Glutamatergic neuron (in vitro differentiated cells): ENCODE measurements around the gene CT45A1. TPM values are rescaled to one million over a fixed set of nuclear protein-coding genes. Genes with fewer than 3 reads are reported as not detected.
A peak's percentile ranks its signal among the peaks of the same experiment; 100 is the strongest.
"Not testable (repeated sequence)": the region's sequence is repeated elsewhere in the genome, so short reads cannot be mapped to it uniquely, and the experiment has no call there.

Experiments used
- DNase-seq: peaks from one replicate; pipeline ENCODE4 v3.0.0; 2022
- H3K27ac Mint-ChIP-seq: one replicate; pipeline ENCODE4 v1.8.0; 2020; ENCODE audit warnings: mild to moderate bottlenecking, mixed read lengths, inconsistent platforms; ENCODE audit not compliant: unreplicated experiment
- H3K27me3 Mint-ChIP-seq: one replicate; pipeline ENCODE4 v1.8.0; 2020; ENCODE audit warnings: mild to moderate bottlenecking, moderate library complexity, mixed read lengths, inconsistent platforms; ENCODE audit not compliant: unreplicated experiment
- H3K36me3 Mint-ChIP-seq: one replicate; pipeline ENCODE4 v1.8.0; 2020; ENCODE audit warnings: mild to moderate bottlenecking, mixed read lengths, inconsistent platforms; ENCODE audit not compliant: unreplicated experiment
- H3K4me1 Mint-ChIP-seq: one replicate; pipeline ENCODE4 v1.8.0; 2020; ENCODE audit warnings: mild to moderate bottlenecking, low read depth, mixed read lengths, inconsistent platforms; ENCODE audit not compliant: unreplicated experiment
- H3K4me3 Mint-ChIP-seq: one replicate; pipeline ENCODE4 v1.8.0; 2020; ENCODE audit warnings: mild to moderate bottlenecking, mixed read lengths, inconsistent platforms; ENCODE audit not compliant: unreplicated experiment
- H3K9me3 Mint-ChIP-seq: one replicate; pipeline ENCODE4 v1.8.0; 2020; ENCODE audit warnings: mild to moderate bottlenecking, moderate library complexity, mixed read lengths, inconsistent platforms; ENCODE audit not compliant: unreplicated experiment
- total RNA-seq: library from RNA; stranded (reverse); fragmentation: NEBNext Ultra II Directional; extraction: Animal tissue kit (Norgen Biotek cat#: 25700); gene quantifications from one replicate; pipeline ENCODE4 v1.2.1, GENCODE V29; 2021; ENCODE audit not compliant: unreplicated experiment
- TF ChIP-seq, protein P1 (sequence below): fragments of 200-600 bp; sonication (generic); IDR thresholded peaks from one replicate; pipeline ENCODE4 v1.5.0; 2021; ENCODE audit not compliant: partially characterized antibody, unreplicated experiment

CT45A1 gene
- total RNA-seq, 1 donor from 2014 or later, result not detected

DNA sequence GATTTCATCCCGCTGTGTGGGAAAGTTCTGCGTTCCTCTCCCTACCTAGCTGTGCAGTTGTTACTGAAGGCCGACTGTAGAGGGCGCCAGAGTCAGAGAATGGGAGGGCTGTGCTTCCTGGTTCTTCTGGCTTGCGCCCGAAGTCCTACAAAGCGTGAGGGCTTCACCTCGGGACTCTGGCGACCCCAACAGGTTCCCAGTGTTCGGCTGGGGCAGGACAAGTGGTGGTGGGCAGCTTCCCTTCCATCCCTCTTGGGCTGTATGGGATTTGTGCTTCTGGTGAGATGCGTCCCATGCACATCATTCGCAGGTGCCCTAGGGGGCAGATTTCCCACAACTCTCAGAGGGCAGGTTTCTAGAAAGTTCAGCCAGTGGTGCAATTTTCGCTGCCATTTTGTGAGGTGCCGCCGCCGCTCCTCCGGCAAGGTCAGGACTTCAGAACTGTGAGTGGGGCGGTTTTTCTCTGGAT is 27.3 kb downstream of the CT45A1 start:
- Mint-ChIP-seq H3K27ac (no peak overlapping the region), H3K27me3 (no peaks in the 10 kb centered on the region), H3K4me1 (no peaks in the 10 kb centered on the region), H3K36me3 (no peaks in the 10 kb centered on the region), H3K4me3 (no peak overlapping the region), H3K9me3 (no peaks in the 10 kb centered on the region)
- TF ChIP-seq, protein P1, sequence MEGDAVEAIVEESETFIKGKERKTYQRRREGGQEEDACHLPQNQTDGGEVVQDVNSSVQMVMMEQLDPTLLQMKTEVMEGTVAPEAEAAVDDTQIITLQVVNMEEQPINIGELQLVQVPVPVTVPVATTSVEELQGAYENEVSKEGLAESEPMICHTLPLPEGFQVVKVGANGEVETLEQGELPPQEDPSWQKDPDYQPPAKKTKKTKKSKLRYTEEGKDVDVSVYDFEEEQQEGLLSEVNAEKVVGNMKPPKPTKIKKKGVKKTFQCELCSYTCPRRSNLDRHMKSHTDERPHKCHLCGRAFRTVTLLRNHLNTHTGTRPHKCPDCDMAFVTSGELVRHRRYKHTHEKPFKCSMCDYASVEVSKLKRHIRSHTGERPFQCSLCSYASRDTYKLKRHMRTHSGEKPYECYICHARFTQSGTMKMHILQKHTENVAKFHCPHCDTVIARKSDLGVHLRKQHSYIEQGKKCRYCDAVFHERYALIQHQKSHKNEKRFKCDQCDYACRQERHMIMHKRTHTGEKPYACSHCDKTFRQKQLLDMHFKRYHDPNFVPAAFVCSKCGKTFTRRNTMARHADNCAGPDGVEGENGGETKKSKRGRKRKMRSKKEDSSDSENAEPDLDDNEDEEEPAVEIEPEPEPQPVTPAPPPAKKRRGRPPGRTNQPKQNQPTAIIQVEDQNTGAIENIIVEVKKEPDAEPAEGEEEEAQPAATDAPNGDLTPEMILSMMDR, result peak; percentile 33
- peak; percentile 51 for DNase-seq

DNA sequence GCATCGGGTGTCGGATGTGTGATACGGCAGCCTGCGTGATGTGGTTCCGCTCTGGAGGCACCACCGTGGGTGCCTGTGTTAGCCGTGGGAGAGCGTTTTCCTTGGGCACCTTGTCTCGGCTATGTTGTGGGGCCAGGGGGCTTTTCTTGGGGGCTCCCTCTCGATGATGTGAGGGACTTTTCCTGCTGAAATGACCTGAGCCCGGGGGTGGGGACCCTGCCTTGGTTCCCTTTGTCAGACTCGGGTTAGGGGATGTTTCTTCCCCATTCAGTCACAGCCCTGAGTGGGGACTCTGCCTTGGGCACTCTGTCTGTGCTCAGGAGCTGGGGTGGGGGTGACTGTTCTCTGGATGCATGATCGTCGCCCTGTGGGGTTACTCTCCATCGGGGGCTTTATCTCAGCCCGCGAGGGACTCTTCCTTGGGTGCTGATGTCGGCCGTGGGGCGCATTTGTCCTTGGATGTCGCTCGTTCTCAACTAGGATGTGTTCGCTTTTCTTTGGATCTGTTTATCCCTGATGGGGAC is 27.8 kb downstream of the CT45A1 start:
- H3K9me3 Mint-ChIP-seq, result no peaks in the 10 kb centered on the region
- no peaks in the 10 kb centered on the region for H3K27me3 Mint-ChIP-seq
- no peak overlapping the region for H3K4me3 Mint-ChIP-seq
- H3K4me1 Mint-ChIP-seq, result no peaks in the 10 kb centered on the region
- H3K27ac Mint-ChIP-seq, result no peak overlapping the region
- H3K36me3 Mint-ChIP-seq, result no peaks in the 10 kb centered on the region
- no peak for DNase-seq
- TF ChIP-seq, protein P1, result no peak

DNA sequence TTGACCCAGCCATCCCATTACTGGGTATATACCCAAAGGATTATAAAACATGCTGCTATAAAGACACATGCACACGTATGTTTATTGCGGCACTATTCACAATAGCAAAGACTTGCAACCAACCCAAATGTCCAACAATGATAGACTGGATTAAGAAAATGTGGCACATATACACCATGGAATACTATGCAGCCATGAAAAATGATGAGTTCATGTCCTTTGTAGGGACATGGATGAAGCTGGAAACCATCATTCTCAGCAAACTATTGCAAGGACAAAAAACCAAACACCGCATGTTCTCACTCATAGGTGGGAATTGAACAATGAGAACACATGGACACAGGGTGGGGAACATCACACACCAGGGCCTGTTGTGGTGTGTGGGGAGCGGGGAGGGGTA is 31.3 kb downstream of the CT45A1 start:
- not testable (repeated sequence) for H3K27ac Mint-ChIP-seq, H3K36me3 Mint-ChIP-seq, H3K9me3 Mint-ChIP-seq, DNase-seq, H3K27me3 Mint-ChIP-seq, H3K4me1 Mint-ChIP-seq, H3K4me3 Mint-ChIP-seq

DNA sequence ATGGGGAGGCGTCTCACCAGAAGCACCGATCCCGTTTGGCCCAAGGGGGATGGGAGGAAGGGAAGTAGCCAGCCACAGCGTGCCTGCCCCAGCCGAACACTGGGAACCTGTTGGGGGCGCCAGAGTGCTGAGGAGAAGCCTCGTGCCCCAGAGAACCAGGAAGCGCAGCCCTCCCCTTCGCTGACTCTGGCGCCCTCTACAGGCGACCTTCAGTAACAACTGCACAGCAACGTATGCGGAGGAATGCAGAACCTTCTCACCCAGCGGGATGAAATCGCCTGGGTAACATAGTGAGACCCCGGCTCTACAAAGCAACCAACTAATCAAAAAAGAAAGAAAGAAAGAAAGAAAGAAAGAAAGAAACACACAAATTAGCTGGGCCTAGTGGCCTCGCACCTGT is 54.7 kb downstream of the CT45A1 start, which contains the start of gene CT45A3:
TSS of gene CT45A3 (minus strand) at position 101 of the 400 bp plus-strand sequence. CDS start 3,747 bp downstream, outside the sequence.
- H3K4me3 Mint-ChIP-seq, H3K4me1 Mint-ChIP-seq, H3K36me3 Mint-ChIP-seq, H3K27ac Mint-ChIP-seq, H3K9me3 Mint-ChIP-seq, DNase-seq, H3K27me3 Mint-ChIP-seq: not testable (repeated sequence)

Other genes with a start within 250 kb of the CT45A1 start
- gene INTS6L, start 193.0 kb upstream of the CT45A1 start, total RNA-seq, result 15.2 TPM
- gene CT45A3, start 54.6 kb downstream of the CT45A1 start, total RNA-seq, result not detected
- not detected for gene CT45A5, start 71.9 kb downstream of the CT45A1 start, total RNA-seq
- not detected for gene CT45A6, start 89.1 kb downstream of the CT45A1 start, total RNA-seq
- not detected for gene CT45A2, start 106.4 kb downstream of the CT45A1 start, total RNA-seq
- not detected for gene CT45A7, start 123.6 kb downstream of the CT45A1 start, total RNA-seq
- not detected for gene CT45A8, start 140.9 kb downstream of the CT45A1 start, total RNA-seq
- not detected for gene CT45A9, start 158.2 kb downstream of the CT45A1 start, total RNA-seq
- gene CT45A10, start 179.8 kb downstream of the CT45A1 start, total RNA-seq, result not detected
- gene SAGE1, start 180.1 kb downstream of the CT45A1 start, total RNA-seq, result not detected